Cardiac fibroblast (primary cell): ENCODE results near the gene KDM7A.

Experiments used
- DNase-seq, 2 donors: peaks; one replicate each; pipeline versions ENCODE4 v3.0.0 to v3.0.0-alpha.2; 2010; ENCODE audit warnings: low read depth in 2 of 2
- H3K4me3 ChIP-seq, 2 donors: replicated peaks in 1 of 2; 1 replicate in 1 of 2; 2 replicates in 1 of 2; pipeline ENCODE4 v1.5.1; 2011; ENCODE audit warnings: low read depth in 2 of 2, low read length in 2 of 2, mild to moderate bottlenecking in 2 of 2, moderate library complexity in 1 of 2
- CTCF ChIP-seq: IDR thresholded peaks from one replicate; pipeline ENCODE4 v1.5.1; 2011; ENCODE audit warnings: low read depth, mild to moderate bottlenecking, low read length, inconsistent platforms

KDM7A gene

GRCh38 chr7:140217750-140218501 is 41.1 kb upstream of the KDM7A start:
- no peak for TF ChIP-seq CTCF
- no peak for DNase-seq
- H3K4me3 ChIP-seq = no peak overlapping the region

GRCh38 chr7:140215281-140215680 is 38.5 kb upstream of the KDM7A start:
- no peak overlapping the region for H3K4me3 ChIP-seq
- TF ChIP-seq CTCF = no peak
- DNase-seq = no peak

GRCh38 chr7:140214075-140214684 is 37.4 kb upstream of the KDM7A start:
- DNase-seq = peak; percentile 46 to 69
- no peak for TF ChIP-seq CTCF
- no peak overlapping the region for H3K4me3 ChIP-seq

GRCh38 chr7:140213684-140214074 is 36.9 kb upstream of the KDM7A start:
- H3K4me3 ChIP-seq = no peak overlapping the region
- peak in 1 of 2 donors; percentile 25 for DNase-seq
- TF ChIP-seq CTCF = no peak

GRCh38 chr7:140212100-140212881 is 35.5 kb upstream of the KDM7A start:
- no peak overlapping the region for H3K4me3 ChIP-seq
- no peak for TF ChIP-seq CTCF
- DNase-seq = peak in 1 of 2 donors; percentile 48

GRCh38 chr7:140211698-140212097 is 34.9 kb upstream of the KDM7A start:
- no peak overlapping the region for H3K4me3 ChIP-seq
- TF ChIP-seq CTCF = no peak
- no peak for DNase-seq
